Measurements from ENCODE around the gene ZCWPW2.

Gene ZCWPW2

GRCh38 chr3:28569357-28569756 lies 220.8 kb downstream of the ZCWPW2 start:
- Mint-ChIP-seq H3K4me1 (ENCODE audit: low read depth) (no peaks in the 10 kb centered on the region), H3K36me3 (ENCODE audit: low read depth) (no peaks in the 10 kb centered on the region), H3K9me3 (peaks cover 5% of the 10 kb centered on the region), H3K4me3 (no peak overlapping the region), H3K27ac (no peak overlapping the region), H3K27me3 (peaks cover 11% of the 10 kb centered on the region)
- intact Hi-C loops (cut with micrococcal nuclease) = no loop called here

- Mint-ChIP-seq H3K4me3 (no peak overlapping the region), H3K4me1 (ENCODE audit: low read depth) (no peaks in the 10 kb centered on the region), H3K27me3 (peaks cover 49% of the 10 kb centered on the region), H3K27ac (no peak overlapping the region), H3K9me3 (no peaks in the 10 kb centered on the region), H3K36me3 (ENCODE audit: low read depth) (no peaks in the 10 kb centered on the region)
- intact Hi-C loops (cut with micrococcal nuclease) = no loop called here
Observed at GRCh38 chr3:28574036-28574435, 225.5 kb downstream of the ZCWPW2 start.

GRCh38 chr3:28575100-28575745 lies 226.7 kb downstream of the ZCWPW2 start:
- intact Hi-C loops (cut with micrococcal nuclease) = no loop called here
- H3K9me3 Mint-ChIP-seq = no peaks in the 10 kb centered on the region
- H3K27me3 Mint-ChIP-seq = peaks cover 53% of the 10 kb centered on the region
- H3K36me3 Mint-ChIP-seq (ENCODE audit: low read depth) = no peaks in the 10 kb centered on the region
- no peaks in the 10 kb centered on the region for H3K4me1 Mint-ChIP-seq (ENCODE audit: low read depth)
- H3K27ac Mint-ChIP-seq = no peak overlapping the region
- H3K4me3 Mint-ChIP-seq = no peak overlapping the region

All from dendritic cell treated with granulocyte-macrophage colony-stimulating factor and Interleukin-4, amounts not matched to agents 40 ng/mL and 50 ng/mL, for 4 days (primary cell).